GM21447 (cell line): Measurements from ENCODE around the gene TMEM87B.
A peak's percentile ranks its signal among the peaks of the same experiment; 100 is the strongest.

Experiments
- ATAC-seq: cut with Tn5 transposase; IDR thresholded peaks from one replicate; pipeline ENCODE4 v1.9.1; 2021; ENCODE audit not compliant: unreplicated experiment

Gene TMEM87B

DNA sequence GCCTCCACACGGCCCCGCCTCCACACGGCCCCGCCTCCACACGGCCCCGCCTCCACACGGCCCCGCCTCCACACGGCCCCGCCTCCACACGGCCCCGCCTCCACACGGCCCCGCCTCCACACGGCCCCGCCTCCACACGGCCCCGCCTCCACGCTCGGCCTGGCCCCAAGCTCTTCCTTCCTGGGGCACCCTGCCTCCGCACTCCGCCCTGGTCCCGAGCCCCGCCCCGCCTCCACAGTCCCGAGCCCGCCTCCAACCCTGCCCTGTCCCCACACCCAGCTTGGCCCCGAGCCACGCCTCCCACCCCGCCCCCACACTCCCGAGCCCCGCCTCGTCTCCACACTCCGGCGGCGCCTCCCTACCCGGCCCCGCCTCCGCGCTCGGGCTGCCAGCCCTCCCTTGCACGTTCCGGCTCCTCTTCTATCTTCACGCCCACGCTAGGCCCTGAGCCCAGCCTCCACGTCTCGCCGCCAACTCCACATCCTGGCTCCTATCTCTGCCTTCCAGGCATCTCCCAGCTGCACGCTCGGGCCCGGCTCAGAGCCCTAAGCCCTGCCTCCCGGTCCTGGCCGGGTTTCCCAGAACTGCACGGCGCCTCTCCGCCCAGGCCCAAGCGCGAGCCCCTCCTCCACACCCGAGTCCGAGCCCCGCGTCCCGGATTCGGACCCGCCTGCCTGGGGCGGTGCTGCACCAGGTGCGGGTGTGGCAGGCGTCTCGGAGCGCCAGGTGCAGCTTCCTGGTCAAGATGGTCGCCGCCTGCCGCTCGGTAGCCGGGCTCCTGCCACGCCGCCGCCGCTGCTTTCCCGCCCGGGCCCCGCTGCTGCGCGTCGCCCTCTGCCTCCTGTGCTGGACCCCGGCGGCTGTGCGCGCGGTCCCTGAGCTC is at the start of gene TMEM87B:
TSS of gene TMEM87B (plus strand) at position 423 of the 883 bp plus-strand sequence. CDS start at position 746, 323 bp downstream.
- peak; percentile 51 for ATAC-seq

DNA sequence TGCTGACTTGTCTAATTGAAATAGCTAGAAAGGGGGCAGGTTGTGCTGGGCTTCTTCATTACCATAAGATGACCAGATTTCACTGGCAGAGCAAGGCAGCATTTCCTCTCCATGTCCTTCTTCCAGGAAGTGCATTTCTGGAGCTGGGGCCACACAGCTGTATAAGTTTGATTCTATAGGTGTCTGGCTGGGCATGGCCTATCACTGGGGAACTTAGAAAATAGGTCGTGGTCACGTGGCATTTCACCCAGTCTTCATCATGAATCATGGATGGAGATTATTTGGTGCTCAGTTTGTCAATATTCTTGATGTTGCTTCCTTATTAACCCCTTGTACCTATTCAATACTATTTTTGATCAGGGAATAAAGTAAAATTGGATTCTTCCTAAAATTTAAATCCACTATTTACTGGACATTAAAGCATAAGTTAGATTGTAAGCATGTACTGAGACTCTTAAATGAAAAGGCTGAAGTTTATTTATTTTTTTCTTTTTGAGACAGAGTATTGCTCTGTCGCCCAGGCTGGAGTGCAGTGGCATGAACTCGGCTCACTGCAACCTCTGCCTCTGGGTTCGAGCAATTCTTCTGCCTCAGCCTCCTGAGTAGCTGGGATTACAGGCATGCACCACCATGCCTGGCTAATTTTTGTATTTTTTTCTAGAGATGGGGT is 49.5 kb upstream of the TMEM87B start:
- no peak for ATAC-seq

DNA sequence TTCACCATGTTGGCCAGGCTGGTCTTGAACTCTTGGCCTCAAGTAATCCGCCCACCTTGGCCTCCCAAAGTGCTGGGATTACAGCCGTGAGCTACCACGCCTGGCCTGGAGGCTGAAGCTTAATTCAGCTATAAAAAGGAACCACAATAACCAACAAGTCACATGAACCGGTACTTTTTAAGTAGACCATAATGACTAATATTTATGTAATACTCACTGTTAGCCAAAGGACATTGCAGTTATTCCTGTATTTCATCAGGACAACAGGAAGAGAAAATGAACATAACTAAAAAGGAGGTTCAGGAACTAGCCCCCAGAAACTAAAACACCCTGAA is 49.0 kb upstream of the TMEM87B start:
- no peak for ATAC-seq

- no peak for ATAC-seq
Observed at GRCh38 chr2:112007493-112007892, 47.6 kb upstream of the TMEM87B start.

GRCh38 chr2:112008910-112009485 is 46.1 kb upstream of the TMEM87B start:
- ATAC-seq = no peak

GRCh38 chr2:112010751-112011150 is 44.3 kb upstream of the TMEM87B start:
- ATAC-seq = no peak

GRCh38 chr2:112012556-112012955 is 42.5 kb upstream of the TMEM87B start:
- ATAC-seq = no peak

DNA sequence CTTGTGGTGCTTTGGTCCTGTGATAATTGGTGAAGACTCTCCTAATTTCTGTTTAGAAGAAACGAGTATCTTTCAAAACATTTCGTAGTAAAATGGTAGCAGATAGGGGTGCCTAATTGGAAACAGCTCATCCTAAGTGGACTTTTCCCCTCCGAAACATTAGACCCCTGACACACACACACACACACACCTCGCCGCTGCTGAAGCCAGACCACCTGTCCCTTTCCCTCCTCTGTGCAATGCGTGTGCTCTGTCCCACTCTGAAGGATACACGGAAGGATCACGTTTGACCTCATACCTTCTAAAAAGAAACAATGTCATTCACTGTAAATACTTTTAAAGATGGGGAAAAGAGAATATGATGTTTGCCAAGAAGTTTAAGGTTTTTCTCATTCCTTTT is 36.2 kb upstream of the TMEM87B start:
- no peak for ATAC-seq

- no peak for ATAC-seq
Observed at GRCh38 chr2:112019569-112019982, 35.5 kb upstream of the TMEM87B start.

- ATAC-seq = no peak
Observed at GRCh38 chr2:112020561-112020960, 34.5 kb upstream of the TMEM87B start.

- ATAC-seq = no peak
Observed at GRCh38 chr2:112021290-112021689, 33.8 kb upstream of the TMEM87B start.

DNA sequence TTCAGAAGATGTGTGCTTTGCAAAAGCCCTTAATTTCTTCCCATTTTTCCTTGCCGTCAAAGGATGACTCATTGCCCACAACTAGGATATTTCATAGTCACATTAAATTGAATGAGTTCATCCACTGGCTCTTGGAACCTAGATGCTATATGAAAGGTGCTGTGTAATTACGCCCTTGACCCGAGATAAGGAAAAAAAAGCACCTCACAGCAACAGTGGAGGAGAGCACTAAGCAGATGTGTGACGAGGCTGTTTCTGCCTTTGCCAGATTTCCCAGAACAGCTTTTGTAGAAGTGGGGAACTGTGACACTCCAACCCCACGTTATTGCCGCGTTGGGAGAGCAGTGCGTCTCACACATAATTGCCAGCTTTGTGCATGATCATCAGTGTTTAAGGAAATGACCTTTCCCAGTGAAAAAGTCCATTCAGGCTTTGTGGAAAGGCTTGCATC is 33.3 kb upstream of the TMEM87B start:
- ATAC-seq = no peak

GRCh38 chr2:112023707-112024106 is 31.4 kb upstream of the TMEM87B start:
- no peak for ATAC-seq

- no peak for ATAC-seq
Observed at GRCh38 chr2:112024231-112024630, 30.8 kb upstream of the TMEM87B start.

DNA sequence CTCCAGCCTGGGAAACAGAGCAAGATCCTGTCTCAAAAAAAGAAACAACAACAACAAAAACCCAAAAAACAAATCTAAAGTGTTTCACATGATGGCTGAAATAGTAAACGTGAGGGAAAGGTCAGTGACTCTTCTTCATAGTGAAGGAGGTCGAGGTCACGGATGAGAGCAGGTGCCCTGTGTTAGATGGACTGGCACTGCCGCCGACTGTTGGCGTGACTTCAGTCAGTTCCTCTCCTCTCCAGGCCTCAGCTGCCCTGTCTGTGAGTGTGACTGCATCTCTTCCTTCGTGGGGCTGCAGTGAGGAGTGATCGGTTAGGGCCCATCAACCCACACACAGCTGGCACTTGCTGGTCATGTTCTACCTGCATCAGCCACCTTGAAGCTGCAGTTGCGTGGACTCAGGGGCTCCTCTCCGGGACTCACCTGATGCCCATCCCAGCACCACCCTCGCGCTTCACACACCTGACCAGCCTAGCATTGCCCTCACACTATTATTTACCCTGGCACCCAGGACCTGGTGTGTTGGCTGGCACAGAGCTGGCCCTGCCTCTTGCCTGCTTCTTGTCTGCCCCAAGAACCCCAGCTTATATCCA is 30.1 kb upstream of the TMEM87B start:
- no peak for ATAC-seq

GRCh38 chr2:112026509-112026908 is 28.6 kb upstream of the TMEM87B start:
- ATAC-seq = no peak

DNA sequence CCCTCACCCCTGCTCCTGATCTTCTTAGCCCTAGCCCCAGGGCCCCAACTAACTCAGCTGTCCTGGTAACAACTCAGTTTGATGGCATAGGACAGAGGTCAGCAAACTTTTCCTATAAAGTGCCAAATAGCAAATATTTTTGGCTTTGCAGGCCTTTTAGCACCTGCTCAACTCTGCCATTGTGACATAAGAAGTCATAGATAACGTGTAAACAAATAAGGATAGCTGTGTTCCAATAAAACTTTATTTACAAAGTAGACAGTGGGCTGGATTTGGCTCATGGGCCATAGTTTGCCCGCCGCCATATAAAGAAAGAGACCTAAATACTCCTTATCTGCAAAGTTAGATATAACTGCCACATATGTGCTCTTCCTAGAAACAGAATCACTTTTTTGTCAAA is 27.3 kb upstream of the TMEM87B start:
- no peak for ATAC-seq

- ATAC-seq = no peak
Observed at GRCh38 chr2:112029164-112029563, 25.9 kb upstream of the TMEM87B start.

DNA sequence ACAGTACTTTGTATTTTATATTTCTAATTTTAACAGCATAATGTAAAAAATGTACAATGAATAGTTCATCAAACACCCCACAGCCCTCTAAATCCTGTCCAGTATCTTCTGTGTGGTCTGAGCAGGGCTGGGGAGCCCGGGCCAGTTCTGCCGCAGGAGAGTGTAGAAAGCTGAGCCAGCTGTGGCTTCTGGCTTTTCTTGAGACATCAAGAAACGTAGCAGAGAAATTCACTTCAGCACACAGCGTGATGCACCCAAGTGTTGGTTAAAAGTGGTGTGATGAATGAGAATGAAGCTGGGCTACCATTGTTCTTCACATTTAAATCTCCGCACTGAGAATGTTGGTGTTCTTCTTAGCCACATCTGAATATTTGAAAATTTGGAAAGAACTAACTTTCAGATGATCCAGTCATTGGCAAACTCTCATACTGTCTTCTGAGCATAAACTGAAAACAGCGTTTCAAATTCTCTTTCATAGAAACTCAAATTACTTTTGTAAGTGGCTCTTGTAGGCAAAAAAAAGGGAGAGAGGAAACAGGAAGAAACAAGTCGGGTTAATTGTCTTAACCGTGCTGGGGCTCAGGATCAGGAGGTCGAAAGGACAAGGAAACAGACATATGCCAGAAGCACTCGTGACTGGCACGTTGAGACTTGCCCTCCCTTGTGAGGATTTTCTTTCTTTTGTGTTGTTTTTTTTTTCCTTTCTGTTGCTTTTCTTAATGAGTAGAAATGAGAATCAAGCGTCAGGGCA is 23.4 kb upstream of the TMEM87B start:
- ATAC-seq = no peak

DNA sequence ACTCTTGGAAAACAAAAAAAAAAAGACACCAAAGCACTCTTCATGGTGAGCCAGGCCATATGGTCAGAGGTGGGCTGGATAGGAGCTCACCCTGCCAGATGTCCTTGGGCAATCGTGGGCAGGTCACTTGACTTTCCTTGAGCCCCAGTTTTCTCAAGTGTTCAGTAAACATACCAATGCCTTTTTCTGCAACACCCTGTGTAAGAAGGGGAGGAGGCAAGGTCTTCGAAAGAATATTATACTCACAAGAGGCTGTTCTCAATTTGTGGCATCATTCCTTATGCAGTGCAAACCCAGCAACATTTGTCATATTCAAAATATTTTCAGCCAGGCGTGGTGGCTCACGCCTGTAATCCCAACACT is 22.9 kb upstream of the TMEM87B start:
- no peak for ATAC-seq
